Thyroid gland (tissue), 4 donors: ENCODE measurements around the gene ZNF480.

Source experiments
- CTCF ChIP-seq, 6 experiments: fragments of 200-600 bp in 3 of 6; fragments of 450-650 bp in 3 of 6; sonication (generic) in 3 of 6; IDR thresholded peaks; one replicate each; pipeline ENCODE4 v1.5.1; 2016 to 2019; ENCODE audit warnings: antibody characterized with exemption in 6 of 6, mild to moderate bottlenecking in 2 of 6, inconsistent platforms in 1 of 6, moderate library complexity in 1 of 6
- POLR2A ChIP-seq, 2 donors: fragments of 450-650 bp; IDR thresholded peaks; one replicate each; pipeline ENCODE4 v1.6.1; 2017; ENCODE audit warnings: antibody characterized with exemption in 2 of 2, mild to moderate bottlenecking in 2 of 2, moderate library complexity in 1 of 2

- TF ChIP-seq CTCF (IDR thresholded peaks at IDR 0.05): no peak
- TF ChIP-seq POLR2A (IDR thresholded peaks at IDR 0.05): no peak
Observed at GRCh38 chr19:52297601-52298364, 814 bp downstream of the ZNF480 start.
